GM10266 (cell line): Measurements from ENCODE around the gene SAP30.

Experiments
- DNase-seq: peaks from one replicate; pipeline ENCODE4 v3.0.0; 2012; ENCODE audit errors: extremely low spot score
- CTCF ChIP-seq: IDR thresholded peaks from 2 replicates; pipeline ENCODE4 v1.5.1; 2012; ENCODE audit warnings: mild to moderate bottlenecking, low read depth; ENCODE audit not compliant: control insufficient read depth, insufficient read depth; ENCODE audit errors: missing control alignments

Gene SAP30

GRCh38 chr4:173370477-173371291 lies at the start of gene SAP30:
Gene SAP30, plus strand, starts transcription at chr4:173370954. Its CDS starts 229 bp downstream, at chr4:173371183.
- no peak for TF ChIP-seq CTCF
- peak; percentile 97 for DNase-seq

- no peak for TF ChIP-seq CTCF
- no peak for DNase-seq
These were observed 45.6 kb upstream of the SAP30 start for GRCh38 chr4:173325007-173325736.

- no peak for TF ChIP-seq CTCF
- no peak for DNase-seq
These were observed 42.4 kb upstream of the SAP30 start for GRCh38 chr4:173328236-173328901.

- no peak for DNase-seq
- no peak for TF ChIP-seq CTCF
These were observed 40.2 kb upstream of the SAP30 start for GRCh38 chr4:173330590-173330989.

GRCh38 chr4:173332021-173332487 lies 38.7 kb upstream of the SAP30 start:
- no peak for TF ChIP-seq CTCF
- DNase-seq = peak; percentile 17

- TF ChIP-seq CTCF = no peak
- peak; percentile 12 for DNase-seq
These were observed 37.6 kb upstream of the SAP30 start for GRCh38 chr4:173332963-173333657.
